Bronchial epithelial cell (primary cell): Measurements from ENCODE around the gene RBM19. TPM values are rescaled to one million over a fixed set of nuclear protein-coding genes. Genes with fewer than 3 reads are reported as not detected.

Experiments
- DNase-seq: peaks from one replicate; pipeline ENCODE4 v3.0.0-alpha.2; 2010; ENCODE audit warnings: low read depth
- FAIRE-seq: peaks from 2 replicates; lab custom pipeline; 2011; peaks lifted over from hg19 to GRCh38; lab: Jason Lieb, UNC
- H3K27me3 ChIP-seq: 2 replicates; pipeline ENCODE4 v1.5.1; 2011; ENCODE audit warnings: low read length; ENCODE audit not compliant: control insufficient read depth, insufficient read depth
- H3K36me3 ChIP-seq: 2 replicates; pipeline ENCODE4 v1.5.1; 2011; ENCODE audit warnings: low read length; ENCODE audit not compliant: control insufficient read depth, insufficient read depth
- H3K4me3 ChIP-seq: 2 replicates; pipeline ENCODE4 v1.5.1; 2011; ENCODE audit warnings: mild to moderate bottlenecking, low read depth, low read length, control low read depth
- CTCF ChIP-seq: IDR thresholded peaks from 2 replicates; pipeline ENCODE4 v1.5.1; 2011; ENCODE audit warnings: mild to moderate bottlenecking, moderate library complexity, low read length, control low read depth, inconsistent platforms; ENCODE audit not compliant: insufficient read depth, severe bottlenecking
- total RNA-seq: library from RNA; depleted of rRNA; stranded (reverse); fragments of >200 nt; gene quantifications from 2 replicates; pipeline ENCODE4 v1.2.1, GENCODE V29; 2014

Gene RBM19
- total RNA-seq: 14.0 and 19.0 TPM in 2 replicates

- FAIRE-seq: no peak
Observed at GRCh38 chr12:113965951-113966797, at the start of gene RBM19. RBM19 (minus strand) TSS chr12:113966325; CDS start chr12:113966227, 98 bp downstream.

GRCh38 chr12:114015851-114016250 lies 49.7 kb upstream of the RBM19 start:
- Histone ChIP-seq H3K4me3 (no peak overlapping the region), H3K27me3 (no peaks in the 10 kb centered on the region), H3K36me3 (no peaks in the 10 kb centered on the region)
- FAIRE-seq (no peak), DNase-seq (no peak)
- no peak for TF ChIP-seq CTCF

More at GRCh38 chr12:113965951-113966797, at the start of gene RBM19:
- peak; percentile 97 for TF ChIP-seq CTCF
- DNase-seq: peak; percentile 93
- peak within 1 kb of the TSS; percentile 53 for H3K4me3 ChIP-seq
- no peaks in the 10 kb centered on the region for H3K27me3 ChIP-seq
- H3K36me3 ChIP-seq: peaks cover 5% of the 10 kb centered on the region

GRCh38 chr12:114013575-114014345 lies 47.6 kb upstream of the RBM19 start:
- no peak overlapping the region for H3K4me3 ChIP-seq
- no peak for FAIRE-seq
- no peak for DNase-seq
- no peak for TF ChIP-seq CTCF
- no peaks in the 10 kb centered on the region for H3K36me3 ChIP-seq
- H3K27me3 ChIP-seq: no peaks in the 10 kb centered on the region

GRCh38 chr12:114012744-114013431 lies 46.8 kb upstream of the RBM19 start:
- no peak for FAIRE-seq
- no peaks in the 10 kb centered on the region for H3K36me3 ChIP-seq

More at GRCh38 chr12:114012744-114013431, 46.8 kb upstream of the RBM19 start:
- Histone ChIP-seq H3K4me3 (no peak overlapping the region), H3K27me3 (no peaks in the 10 kb centered on the region)
- TF ChIP-seq CTCF: no peak
- DNase-seq: no peak
